Activated CD4-positive, alpha-beta T cell treated with anti-CD3 and anti-CD28 coated beads for 1 hour (primary cell): ENCODE measurements around the gene CYP2A7.
"Not testable (repeated sequence)": the region's sequence is repeated elsewhere in the genome, so short reads cannot be mapped to it uniquely, and the experiment has no call there.

Experiments
- DNase-seq: peaks from one replicate; pipeline ENCODE4 v3.0.0-alpha.2; 2020

Gene CYP2A7

DNA sequence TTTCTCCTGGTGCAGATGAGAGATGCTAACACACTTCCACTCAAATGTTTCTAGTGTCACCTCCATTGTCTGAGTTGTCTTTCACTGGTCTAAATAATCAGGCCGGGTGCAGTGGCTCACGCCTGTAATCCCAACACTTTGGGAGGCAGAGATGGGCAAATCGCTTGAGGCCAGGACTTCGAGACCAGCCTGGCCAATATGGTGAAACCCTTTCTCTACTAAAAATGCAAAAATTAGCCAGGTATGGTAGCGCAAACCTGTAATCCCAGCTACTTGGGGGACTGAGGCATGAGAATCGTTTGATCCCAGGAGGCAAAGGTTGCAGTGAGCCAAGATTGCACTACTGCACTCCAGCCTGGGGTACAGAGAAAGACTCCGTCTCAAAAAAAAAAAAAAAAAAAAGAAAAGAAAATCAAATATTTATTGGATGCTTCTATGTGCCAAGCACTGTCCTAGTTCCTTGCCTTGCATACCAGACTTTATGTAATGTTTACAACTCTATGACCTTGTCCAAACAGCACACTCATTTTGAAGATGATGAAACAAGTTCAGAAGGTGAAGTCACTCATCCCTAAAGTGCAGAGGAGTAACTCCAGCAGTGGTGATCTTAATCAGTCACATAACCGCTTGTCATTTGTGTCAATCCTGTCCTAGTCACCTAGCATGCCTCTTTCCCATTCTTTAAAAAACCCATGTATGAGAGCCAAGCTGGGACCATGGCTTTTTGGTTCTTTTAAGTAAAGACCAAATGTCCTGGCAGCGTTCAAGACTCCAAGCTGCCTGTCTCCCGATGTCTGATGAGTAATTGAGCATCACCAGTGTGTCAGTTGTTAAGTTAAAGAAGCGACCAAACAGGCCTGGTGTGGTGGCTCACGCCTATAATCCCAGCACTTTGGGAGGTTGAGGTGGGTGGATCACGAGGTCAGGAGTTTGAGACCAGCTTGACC, 15.1 kb upstream of the CYP2A7 start:
- DNase-seq, result not testable (repeated sequence)

DNA sequence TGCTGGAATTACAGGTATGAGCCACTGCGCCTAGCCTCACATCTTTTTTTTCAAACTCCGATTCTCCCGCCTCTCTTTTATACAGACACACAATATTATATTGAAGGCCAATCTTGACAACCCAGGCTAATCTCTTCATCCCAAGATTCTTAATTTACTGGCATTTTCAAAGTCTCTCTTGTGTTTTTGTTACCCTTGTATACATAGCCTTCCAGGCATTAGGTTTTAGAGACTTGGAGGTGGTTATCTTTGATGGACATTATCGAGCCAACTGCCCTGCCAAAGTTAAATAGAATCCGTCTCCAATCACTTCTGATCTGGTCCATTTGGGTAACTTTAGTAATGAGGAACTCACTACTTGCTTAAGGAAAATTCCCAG, 14.4 kb upstream of the CYP2A7 start:
- DNase-seq, result no peak

DNA sequence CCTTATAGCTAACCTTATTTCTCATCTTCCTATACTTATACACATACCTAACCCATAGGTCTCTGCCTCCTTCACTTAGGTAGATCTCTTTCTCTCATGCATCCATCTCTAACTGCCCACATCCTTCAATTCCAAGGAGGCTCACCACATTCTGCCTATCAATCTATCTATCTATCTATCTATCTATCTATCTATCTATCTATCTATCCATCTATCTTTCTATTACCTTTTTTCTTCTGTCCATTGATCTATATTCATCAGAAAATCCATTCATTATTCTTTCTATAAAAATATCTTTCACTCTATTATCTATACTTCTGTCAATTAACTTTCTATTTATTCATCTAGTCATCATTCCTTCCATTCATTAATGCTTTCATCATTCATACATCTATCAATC, 11.1 kb upstream of the CYP2A7 start:
- no peak for DNase-seq

DNA sequence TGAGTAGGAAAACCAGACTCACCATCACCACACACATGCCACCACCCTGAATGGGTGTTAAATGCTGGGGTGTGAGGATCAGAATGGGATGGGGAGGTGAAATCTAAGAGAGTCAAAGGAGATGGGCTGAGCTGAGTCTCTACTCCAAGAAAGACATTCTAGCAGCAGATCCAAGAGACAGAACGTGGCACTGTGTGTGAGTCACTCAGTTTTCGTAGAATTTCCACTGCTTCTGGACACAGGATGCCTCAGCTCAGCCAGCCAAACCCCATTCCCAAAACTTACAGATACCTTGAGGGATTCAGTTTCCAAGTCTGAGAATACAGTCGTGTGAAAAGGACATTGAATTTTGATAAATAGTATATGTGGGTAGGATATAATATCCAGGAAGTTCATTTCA, 7.3 kb upstream of the CYP2A7 start:
- no peak for DNase-seq

DNA sequence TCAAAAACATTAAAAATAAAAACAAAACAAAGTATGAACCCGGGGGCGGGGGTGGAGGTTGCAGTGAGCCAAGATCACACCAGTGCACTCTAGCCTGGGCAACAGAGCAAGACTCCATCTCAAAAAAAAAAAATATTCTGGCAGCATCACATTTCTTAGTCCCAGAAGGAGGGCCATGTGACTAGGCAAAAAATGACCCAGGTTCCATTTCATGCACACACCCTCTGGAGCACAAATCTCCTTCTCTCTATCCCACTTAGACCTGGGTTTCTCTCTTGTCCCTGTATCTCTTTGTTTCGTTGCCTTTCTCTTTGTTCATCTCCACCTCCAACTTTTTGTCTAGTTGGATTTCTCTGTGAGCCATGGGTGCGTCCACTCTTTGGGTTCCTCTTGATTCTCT, 6.2 kb upstream of the CYP2A7 start:
- DNase-seq, result no peak

DNA sequence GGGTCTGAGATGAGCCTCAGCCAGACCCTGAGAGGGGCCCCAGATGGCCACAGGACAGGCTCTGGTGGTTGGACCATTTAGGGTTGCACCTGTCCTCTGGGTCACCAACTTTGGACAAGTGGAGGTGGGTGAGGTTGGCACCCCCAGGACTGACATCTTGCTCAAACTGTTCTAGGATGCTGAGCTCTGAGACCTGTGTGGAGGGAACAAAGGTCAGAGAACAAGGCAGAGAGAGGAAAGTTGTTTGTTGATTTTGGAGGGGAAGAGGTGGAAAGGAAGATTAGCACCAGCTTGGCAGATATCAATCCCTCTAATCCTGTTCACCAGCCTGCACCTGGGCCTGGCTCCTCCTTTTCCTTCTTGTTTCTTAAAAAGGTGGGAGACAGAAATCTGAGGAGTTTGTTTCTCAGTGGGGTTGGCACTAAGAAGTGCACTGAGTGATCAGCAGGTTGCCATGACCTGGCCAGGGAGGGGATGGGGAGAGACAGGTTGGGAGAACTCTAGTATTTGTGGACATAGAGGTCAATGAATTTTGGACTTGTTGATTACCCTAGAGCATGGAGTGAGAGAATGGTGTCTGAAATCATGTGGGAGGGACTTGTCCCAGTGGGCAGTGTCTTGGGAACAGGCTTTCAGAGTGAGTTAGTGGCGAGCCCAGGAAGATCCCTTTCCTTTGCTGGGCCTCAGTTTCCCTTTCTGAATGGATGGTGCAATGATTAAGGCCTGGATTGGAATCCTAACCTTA, 2.3 kb upstream of the CYP2A7 start:
- not testable (repeated sequence) for DNase-seq

DNA sequence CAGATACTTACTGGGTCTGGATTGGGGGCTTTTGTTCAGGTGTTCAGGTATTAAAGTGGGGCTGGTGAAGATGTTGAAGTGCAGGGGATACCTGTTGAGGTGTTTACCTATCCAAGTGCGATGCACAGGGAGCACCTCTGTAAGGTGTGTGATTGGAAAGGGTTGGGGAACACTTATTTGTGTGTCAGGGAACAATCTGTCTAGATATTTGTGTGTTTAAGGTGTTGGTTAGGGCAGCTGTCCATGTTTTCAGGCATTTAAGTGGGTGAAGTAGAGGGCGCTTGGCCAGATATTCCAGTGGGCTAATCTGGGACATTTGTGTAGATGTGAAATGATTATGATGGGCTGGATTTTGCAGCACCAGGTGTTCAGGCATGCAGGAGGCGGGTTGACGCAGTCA, 2.7 kb downstream of the CYP2A7 start:
- DNase-seq, result not testable (repeated sequence)

DNA sequence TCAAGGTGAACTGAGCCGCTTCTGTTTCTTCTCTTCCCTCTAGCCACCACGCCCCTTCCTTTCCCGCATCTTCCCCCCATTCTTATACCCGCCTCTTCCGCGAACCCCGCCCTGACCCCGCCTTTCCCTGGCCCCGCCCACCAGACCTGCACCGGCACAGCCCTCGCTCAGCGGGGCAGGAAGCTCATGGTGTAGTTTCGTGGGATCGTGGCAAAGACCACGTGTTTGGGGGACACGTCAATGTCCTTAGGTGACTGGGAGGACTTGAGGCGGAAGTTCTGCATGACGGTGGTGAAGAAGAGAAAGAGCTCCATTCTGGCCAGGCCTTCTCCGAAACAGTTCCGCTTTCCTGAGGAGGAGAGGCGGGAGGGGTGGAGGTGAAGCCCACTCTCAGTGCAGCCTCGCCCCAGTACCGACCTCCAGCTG, 6.5 kb downstream of the CYP2A7 start:
- DNase-seq, result peak; percentile 58

DNA sequence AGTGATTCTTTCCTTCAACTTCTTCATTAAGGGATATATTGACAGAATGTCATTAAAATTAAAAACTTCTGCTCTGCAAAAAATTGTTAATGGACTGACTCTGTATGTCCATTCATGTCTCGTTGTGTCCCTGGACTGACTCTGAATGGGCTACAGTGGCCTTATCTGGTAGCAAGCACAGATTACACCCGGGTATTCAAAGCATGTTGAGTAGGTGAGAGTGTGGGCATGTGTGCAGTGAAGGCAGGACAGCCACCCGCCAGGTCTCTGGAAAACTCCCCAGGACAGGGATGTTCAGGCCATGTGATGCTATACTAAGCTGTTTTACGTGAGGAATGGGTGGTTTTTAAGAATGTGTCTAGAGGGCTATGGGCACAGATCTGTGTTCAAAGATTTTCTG, 7.2 kb downstream of the CYP2A7 start:
- DNase-seq, result not testable (repeated sequence)

DNA sequence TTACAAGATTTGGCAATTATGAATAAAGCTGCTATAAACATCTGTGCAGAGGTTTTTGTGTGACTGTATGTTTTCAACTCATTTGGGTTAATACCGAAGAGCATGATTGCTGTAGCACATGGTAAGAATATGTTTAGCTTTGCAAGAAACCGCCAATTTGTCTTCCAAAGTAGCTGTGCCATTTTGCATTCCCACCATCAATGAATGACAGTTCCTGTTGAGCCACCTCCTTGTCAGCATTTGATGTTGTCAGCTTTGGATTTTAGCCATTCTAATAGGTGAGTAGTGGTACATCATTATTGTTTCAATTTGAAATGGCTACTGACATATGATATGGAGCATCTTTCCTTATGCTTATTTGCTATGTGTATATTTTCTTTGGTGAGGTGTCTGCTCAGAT, 8.2 kb downstream of the CYP2A7 start:
- DNase-seq, result not testable (repeated sequence)

DNA sequence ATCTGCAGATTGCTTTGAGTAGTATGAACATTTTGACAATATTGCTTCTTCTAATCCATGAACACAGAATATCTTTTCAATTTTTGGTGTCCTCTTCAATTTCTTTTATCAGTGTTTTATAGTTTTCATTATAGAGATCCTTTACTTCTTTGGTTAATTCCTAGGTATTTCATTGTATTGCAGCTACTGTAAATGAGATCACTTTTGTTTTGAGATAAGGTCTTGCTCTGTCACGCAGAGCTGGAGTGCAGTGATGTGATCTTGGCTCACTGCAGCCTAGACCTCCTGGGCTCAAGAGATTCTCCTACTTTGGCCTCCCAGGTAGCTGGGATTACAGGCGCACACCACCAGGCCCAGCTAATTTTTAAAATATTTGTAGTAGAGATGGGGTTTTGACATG, 9.8 kb downstream of the CYP2A7 start:
- no peak for DNase-seq

DNA sequence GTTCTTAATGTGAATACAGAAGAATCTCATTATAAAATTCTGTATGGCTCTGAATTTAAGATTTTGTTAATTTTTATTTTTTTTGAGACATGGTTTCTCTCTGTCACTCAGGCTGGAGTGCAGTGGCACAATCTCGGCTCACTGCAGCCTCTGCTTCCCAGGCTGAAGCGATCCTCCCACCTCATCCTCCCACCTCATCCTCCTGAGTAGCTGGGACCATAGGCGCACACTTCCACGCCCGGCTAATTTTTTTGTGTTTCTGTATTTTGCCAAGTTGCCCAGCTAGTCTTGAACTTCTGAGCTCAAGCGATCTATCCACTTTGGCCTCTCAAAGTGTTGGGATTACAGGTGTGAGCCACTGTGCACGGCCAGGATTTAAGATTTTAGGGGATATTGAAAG, 14.3 kb downstream of the CYP2A7 start:
- DNase-seq, result no peak

DNA sequence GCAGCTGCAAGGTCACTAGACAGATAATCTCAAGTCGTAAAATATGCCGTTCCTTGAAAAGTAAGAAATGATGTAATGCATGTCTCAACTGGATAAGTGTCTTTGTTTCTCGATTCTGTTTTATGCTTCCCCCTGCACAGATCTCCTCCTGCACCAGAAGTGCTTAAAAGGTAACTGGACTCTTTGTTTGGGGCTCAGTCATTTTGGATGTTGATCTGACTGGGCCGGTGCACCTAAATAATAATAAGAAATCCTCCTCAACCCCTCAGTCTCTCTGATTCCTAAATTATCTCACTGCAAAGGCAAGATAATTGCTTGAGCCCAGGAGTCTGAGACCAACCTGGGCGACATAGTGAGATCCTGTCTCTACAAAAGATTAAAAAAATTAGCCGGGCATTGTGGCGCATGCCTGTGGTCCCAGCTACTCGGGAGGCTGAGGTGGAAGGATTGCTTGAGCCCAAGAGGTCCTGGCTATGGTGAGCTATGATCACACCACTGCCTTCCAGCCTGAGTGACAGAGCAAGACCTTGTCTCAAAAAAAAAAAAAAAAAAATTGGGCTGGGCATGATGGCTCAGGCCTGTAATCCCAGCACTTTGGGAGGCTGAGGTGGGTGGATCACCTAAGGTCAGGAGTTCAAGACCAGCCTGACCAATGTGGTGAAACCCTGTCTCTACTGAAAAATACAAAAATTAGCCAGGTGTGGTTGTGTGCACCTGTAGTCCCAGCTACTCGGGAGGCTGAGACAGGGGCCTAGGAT, 17.1 kb downstream of the CYP2A7 start:
- DNase-seq, result not testable (repeated sequence)

DNA sequence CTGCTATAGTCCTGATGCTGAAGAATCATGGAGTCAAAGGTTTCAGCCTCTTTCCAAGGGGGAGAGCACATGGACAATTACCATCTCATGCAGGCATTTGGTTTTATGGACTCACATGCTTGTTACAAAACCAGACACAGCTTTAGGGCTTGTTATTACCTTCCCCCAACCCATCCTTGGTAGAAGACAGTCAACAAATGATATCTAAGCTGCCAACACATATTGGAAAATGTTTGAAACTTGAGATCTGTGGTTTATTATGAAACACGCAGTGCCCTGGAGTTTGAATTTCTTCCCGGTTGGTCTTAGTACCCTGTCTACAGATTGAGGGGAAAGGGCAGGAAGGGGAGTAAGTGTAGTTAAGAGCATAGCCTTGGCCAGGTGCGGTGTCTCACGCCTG, 19.2 kb downstream of the CYP2A7 start:
- DNase-seq, result no peak

DNA sequence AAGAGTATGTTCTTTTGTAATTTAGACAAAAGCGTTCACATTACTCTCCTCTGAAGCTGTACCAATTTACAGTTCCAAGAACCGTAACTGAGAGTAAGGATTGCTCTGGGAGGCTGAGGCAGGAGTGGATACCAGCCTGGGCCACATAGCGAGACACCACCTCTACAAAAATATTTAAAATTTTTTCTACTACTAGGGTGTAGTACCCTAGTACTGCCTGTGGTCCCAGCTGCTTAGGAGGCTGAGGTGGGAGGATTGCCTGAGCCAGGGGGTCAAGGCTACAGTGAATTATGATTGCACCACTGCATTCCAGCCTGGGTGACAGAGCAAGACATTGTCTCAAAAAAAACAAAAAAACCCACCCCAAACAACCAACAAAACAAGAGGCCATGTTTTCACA, 19.7 kb downstream of the CYP2A7 start:
- DNase-seq, result no peak

DNA sequence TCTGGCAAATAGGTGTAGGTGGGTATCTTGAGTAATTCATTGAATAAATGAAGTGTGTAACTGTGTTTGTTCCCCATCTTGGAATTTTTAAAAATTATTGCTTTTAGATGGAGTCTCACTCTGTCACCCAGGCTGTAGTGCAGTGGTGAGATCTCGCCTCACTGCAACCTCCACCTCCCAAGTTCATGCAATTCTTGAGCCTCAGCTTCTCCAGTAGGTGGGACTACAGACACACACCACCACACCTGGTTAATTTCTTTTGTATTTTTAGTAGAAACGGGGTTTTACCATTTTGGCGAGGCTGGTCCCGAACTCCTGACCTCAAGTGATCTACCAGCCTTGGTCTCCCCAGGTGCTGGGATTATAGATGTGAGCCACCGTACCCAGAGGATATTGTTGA, 23.9 kb downstream of the CYP2A7 start:
- DNase-seq, result no peak

DNA sequence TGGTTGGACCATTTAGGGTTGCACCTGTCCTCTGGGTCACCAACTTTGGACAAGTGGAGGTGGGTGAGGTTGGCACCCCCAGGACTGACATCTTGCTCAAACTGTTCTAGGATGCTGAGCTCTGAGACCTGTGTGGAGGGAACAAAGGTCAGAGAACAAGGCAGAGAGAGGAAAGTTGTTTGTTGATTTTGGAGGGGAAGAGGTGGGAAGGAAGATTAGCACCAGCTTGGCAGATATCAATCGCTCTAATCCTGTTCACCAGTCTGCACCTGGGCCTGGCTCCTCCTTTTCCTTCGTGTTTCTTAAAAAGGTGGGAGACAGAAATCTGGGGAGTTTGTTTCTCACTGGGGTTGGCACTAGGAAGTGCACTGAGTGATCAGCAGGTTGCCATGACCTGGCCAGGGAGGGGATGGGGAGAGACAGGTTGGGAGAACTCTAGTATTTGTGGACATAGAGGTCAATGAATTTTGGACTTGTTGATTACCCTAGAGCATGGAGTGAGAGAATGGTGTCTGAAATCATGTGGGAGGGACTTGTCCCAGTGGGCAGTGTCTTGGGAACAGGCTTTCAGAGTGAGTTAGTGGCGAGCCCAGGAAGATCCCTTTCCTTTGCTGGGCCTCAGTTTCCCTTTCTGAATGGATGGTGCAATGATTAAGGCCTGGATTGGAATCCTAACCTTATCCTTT, 29.4 kb downstream of the CYP2A7 start:
- DNase-seq, result not testable (repeated sequence)

DNA sequence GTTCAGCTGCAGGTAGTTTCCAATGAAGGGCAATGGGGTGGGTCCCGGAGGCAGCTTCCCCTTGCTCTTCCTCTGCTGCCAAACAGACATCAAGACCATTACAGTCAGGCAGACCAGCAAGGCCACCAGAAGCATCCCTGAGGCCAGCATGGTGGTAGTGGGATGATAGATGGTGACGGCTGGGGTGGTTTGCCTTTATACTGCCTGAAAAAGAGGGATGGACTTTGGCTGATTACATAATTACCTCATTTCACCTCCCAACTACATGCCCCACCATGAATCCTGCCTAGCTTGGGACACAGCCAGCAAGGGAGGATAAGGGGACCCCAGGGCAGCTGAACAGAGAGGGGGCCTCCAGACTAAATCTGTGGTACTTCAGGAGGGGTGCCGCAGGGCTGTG, 31.8 kb downstream of the CYP2A7 start, which contains the start of gene CYP2A6:
TSS of gene CYP2A6 (minus strand) at position 171 of the 400 bp plus-strand sequence. CDS start at position 150, 21 bp downstream.
- DNase-seq, result not testable (repeated sequence)

DNA sequence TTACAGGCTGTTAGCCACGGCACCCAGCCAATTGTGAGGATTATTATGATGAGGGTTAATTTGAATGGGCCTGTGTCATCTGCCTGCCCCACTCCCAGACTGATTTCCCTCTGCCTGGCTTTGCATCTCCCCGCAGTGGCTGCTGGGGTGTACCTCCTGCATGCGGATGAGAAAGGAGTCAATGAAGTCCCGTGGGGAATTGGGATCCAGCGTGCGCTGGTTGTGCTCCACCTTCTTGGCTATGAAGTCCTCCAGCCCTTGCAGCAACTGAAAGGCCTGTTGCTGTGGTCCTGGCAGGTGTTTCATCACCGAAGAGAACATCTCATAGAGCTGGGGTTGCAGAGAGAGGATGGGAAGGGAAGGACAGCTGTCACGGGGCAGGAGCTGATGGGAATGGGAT, 35.3 kb downstream of the CYP2A7 start:
- not testable (repeated sequence) for DNase-seq

DNA sequence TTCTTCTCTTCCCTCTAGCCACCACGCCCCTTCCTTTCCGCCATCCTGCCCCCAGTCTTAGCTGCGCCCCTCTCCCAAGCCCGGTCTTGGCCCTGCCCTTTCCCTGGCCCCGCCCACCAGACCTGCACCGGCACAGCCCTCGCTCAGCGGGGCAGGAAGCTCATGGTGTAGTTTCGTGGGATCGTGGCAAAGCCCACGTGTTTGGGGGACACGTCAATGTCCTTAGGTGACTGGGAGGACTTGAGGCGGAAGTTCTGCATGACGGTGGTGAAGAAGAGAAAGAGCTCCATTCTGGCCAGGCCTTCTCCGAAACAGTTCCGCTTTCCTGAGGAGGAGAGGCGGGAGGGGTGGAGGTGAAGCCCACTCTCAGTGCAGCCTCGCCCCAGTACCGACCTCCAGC, 38.4 kb downstream of the CYP2A7 start:
- peak; percentile 58 for DNase-seq

DNA sequence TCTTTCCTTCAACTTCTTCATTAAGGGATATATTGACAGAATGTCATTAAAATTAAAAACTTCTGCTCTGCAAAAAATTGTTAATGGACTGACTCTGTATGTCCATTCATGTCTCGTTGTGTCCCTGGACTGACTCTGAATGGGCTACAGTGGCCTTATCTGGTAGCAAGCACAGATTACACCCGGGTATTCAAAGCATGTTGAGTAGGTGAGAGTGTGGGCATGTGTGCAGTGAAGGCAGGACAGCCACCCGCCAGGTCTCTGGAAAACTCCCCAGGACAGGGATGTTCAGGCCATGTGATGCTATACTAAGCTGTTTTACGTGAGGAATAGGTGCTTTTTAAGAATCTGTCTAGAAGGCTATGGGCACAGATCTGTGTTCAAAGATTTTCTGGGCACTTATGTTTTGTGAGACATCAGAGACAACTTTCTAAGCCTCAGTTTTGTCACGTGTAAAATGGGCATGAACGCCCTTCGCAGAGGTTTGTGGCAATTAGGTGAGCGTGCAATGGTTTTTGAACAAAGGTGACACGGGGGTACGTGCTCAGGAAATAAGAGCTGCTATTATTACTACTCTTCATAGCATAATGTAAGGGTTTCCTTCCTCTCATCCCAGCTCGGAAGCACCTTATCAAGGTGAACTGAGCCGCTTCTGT, 38.9 kb downstream of the CYP2A7 start:
- DNase-seq, result not testable (repeated sequence)

DNA sequence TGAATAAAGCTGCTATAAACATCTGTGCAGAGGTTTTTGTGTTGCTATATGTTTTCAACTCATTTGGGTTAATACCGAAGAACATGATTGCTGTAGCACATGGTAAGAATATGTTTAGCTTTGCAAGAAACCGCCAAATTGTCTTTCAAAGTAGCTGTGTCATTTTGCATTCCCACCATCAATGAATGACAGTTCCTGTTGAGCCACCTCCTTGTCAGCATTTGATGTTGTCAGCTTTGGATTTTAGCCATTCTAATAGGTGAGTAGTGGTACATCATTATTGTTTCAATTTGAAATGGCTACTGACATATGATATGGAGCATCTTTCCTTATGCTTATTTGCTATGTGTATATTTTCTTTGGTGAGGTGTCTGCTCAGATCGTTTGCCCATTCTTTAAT, 40.0 kb downstream of the CYP2A7 start:
- DNase-seq, result not testable (repeated sequence)
